ENCODE measurements around the gene ERICH4. TPM values are rescaled to one million over a fixed set of nuclear protein-coding genes. Genes with fewer than 3 reads are reported as not detected.
A peak's percentile ranks its signal among the peaks of the same experiment; 100 is the strongest.

The ERICH4 gene
- total and polyA plus RNA-seq, 2 of the 13 experiments (the other 11 are each of a cell fraction or from before 2014, with no cell fraction given) = 0.40 to 0.64 TPM

GRCh38 chr19:41439441-41440222 is 3.3 kb upstream of the ERICH4 start, which contains the start of gene DMAC2 (continued):
- TF ChIP-seq ZNF770 (CRISPR knock-in tag; IDR thresholded peaks at IDR 0.05) (peak; percentile 62), SMAD3 (CRISPR knock-in tag; IDR thresholded peaks at IDR 0.05) (peak; percentile 83), CBX1 (IDR thresholded peaks at IDR 0.05; ENCODE audit: low read depth) (no peak), PHF8 (CRISPR knock-in tag; IDR thresholded peaks at IDR 0.05) (peak; percentile 96), ZNF503 (CRISPR knock-in tag; IDR thresholded peaks at IDR 0.05) (no peak), SNRNP70 (IDR thresholded peaks at IDR 0.05; ENCODE audit: low read depth, low read length) (no peak), SAP130 (CRISPR knock-in tag; IDR thresholded peaks at IDR 0.05; ENCODE audit: low read depth) (peak; percentile 86; the same call in 1 of the 2 replicates), ASH2L (IDR thresholded peaks at IDR 0.05; ENCODE audit: insufficient read length, low read depth, low read length) (peak; percentile 95), ZNF556 (CRISPR knock-in tag; IDR thresholded peaks at IDR 0.05; ENCODE audit: borderline replicate concordance) (peak; percentile 55; the same call in 1 of the 2 replicates), HMGXB3 (CRISPR knock-in tag; IDR thresholded peaks at IDR 0.05; ENCODE audit: borderline replicate concordance) (no peak; the same call in 1 of the 2 replicates), ZBTB37 (CRISPR knock-in tag; IDR thresholded peaks at IDR 0.05) (no peak), U2AF1 (optimal IDR thresholded peaks at IDR 0.05; ENCODE audit: low read depth, low read length) (peak; percentile 61), RELA (CRISPR knock-in tag; IDR thresholded peaks at IDR 0.05) (no peak), ZKSCAN8 (CRISPR knock-in tag; IDR thresholded peaks at IDR 0.05; ENCODE audit: borderline replicate concordance) (peak; percentile 42; the same call in 1 of the 2 replicates), ZNF432 (CRISPR knock-in tag; IDR thresholded peaks at IDR 0.05; ENCODE audit: borderline replicate concordance) (no peak), ZNF275 (CRISPR knock-in tag; IDR thresholded peaks at IDR 0.05; ENCODE audit: borderline replicate concordance) (peak; percentile 69; the same call in 1 of the 2 replicates), DR1 (CRISPR knock-in tag; IDR thresholded peaks at IDR 0.05) (0 out of 2 replicates have a peak, but pooled peaks have one; percentile 39)

Data from HepG2 (cell line).